Measurements from ENCODE around the gene PPP1R27.

Gene PPP1R27

GRCh38 chr17:81845361-81845760, 10.5 kb upstream of the PPP1R27 start:
- H3K27ac ChIP-seq (ENCODE audit: insufficient read depth in 1 of 2, low read depth in 1 of 2, low read length in 2 of 2, poor library complexity in 1 of 2, severe bottlenecking in 2 of 2) = no peak overlapping the region
- peaks cover 0 to 11% (median 0%) of the 10 kb centered on the region in 4 experiments for H3K4me1 ChIP-seq (ENCODE audit: control extremely low read depth in 1 of 4, control insufficient read depth in 4 of 4, insufficient read depth in 4 of 4, low read length in 3 of 4)
- DNase-seq = no peak
- ChIA-PET POLR2A (interaction anchor here (0.6 to 1.5 kb wide), 3 partner anchors 8 to 13 kb away, joined by 3 to 4 read pairs (median 3); partner anchors contain the start of gene MCRIP1), CTCF (no interaction called here)
- H3K4me3 ChIP-seq (ENCODE audit: control insufficient read depth in 1 of 7, extremely low read depth in 1 of 7, insufficient read depth in 4 of 7, low read depth in 2 of 7, low read length in 6 of 7) = no peak overlapping the region
- no peaks in the 10 kb centered on the region for H3K9me3 ChIP-seq (ENCODE audit: control extremely low read depth in 1 of 5, control insufficient read depth in 4 of 5, insufficient read depth in 2 of 5, low read depth in 1 of 5, low read length in 4 of 5)
- 94% methylated on average over 12 of the region's 13 CpGs for WGBS (ENCODE audit: insufficient coverage)
- H3K36me3 ChIP-seq (ENCODE audit: control insufficient read depth in 4 of 4, insufficient read depth in 4 of 4, low read length in 3 of 4) = peaks cover 15 to 60% (median 47%) of the 10 kb centered on the region in 4 experiments
- no peaks in the 10 kb centered on the region for H3K27me3 ChIP-seq (replicated peaks in 2 of 5; ENCODE audit: control insufficient read depth in 4 of 5, insufficient read depth in 5 of 5, low read length in 4 of 5)

GRCh38 chr17:81844887-81845286, 10.0 kb upstream of the PPP1R27 start:
- H3K36me3 ChIP-seq (ENCODE audit: control insufficient read depth in 4 of 4, insufficient read depth in 4 of 4, low read length in 3 of 4) = peaks cover 15 to 60% (median 47%) of the 10 kb centered on the region in 4 experiments
- no peaks in the 10 kb centered on the region for H3K9me3 ChIP-seq (ENCODE audit: control extremely low read depth in 1 of 5, control insufficient read depth in 4 of 5, insufficient read depth in 2 of 5, low read depth in 1 of 5, low read length in 4 of 5)
- CTCF ChIA-PET = no interaction called here
- H3K4me1 ChIP-seq (ENCODE audit: control extremely low read depth in 1 of 4, control insufficient read depth in 4 of 4, insufficient read depth in 4 of 4, low read length in 3 of 4) = peaks cover 0 to 11% (median 0%) of the 10 kb centered on the region in 4 experiments
- H3K4me3 ChIP-seq (ENCODE audit: control insufficient read depth in 1 of 7, extremely low read depth in 1 of 7, insufficient read depth in 4 of 7, low read depth in 2 of 7, low read length in 6 of 7) = no peak overlapping the region
- 97% methylated on average over 11 of the region's 13 CpGs for WGBS (ENCODE audit: insufficient coverage)
- DNase-seq = no peak
- no peaks in the 10 kb centered on the region for H3K27me3 ChIP-seq (replicated peaks in 2 of 5; ENCODE audit: control insufficient read depth in 4 of 5, insufficient read depth in 5 of 5, low read length in 4 of 5)
- H3K27ac ChIP-seq (ENCODE audit: insufficient read depth in 1 of 2, low read depth in 1 of 2, low read length in 2 of 2, poor library complexity in 1 of 2, severe bottlenecking in 2 of 2) = no peak overlapping the region
- POLR2A ChIA-PET = interaction anchor here (0.7 to 1.0 kb wide), 2 partner anchors 10 to 12 kb away, joined by 3 read pairs; partner anchors contain the start of gene MCRIP1

- DNase-seq = no peak
- Histone ChIP-seq H3K4me1 (ENCODE audit: control extremely low read depth in 1 of 4, control insufficient read depth in 4 of 4, insufficient read depth in 4 of 4, low read length in 3 of 4) (peaks cover 0 to 11% (median under 1%) of the 10 kb centered on the region in 4 experiments), H3K9me3 (ENCODE audit: control extremely low read depth in 1 of 5, control insufficient read depth in 4 of 5, insufficient read depth in 2 of 5, low read depth in 1 of 5, low read length in 4 of 5) (no peaks in the 10 kb centered on the region), H3K27ac (ENCODE audit: insufficient read depth in 1 of 2, low read depth in 1 of 2, low read length in 2 of 2, poor library complexity in 1 of 2, severe bottlenecking in 2 of 2) (no peak overlapping the region), H3K36me3 (ENCODE audit: control insufficient read depth in 4 of 4, insufficient read depth in 4 of 4, low read length in 3 of 4) (peaks cover 15 to 58% (median 47%) of the 10 kb centered on the region in 4 experiments), H3K27me3 (replicated peaks in 2 of 5; ENCODE audit: control insufficient read depth in 4 of 5, insufficient read depth in 5 of 5, low read length in 4 of 5) (no peaks in the 10 kb centered on the region), H3K4me3 (ENCODE audit: control insufficient read depth in 1 of 7, extremely low read depth in 1 of 7, insufficient read depth in 4 of 7, low read depth in 2 of 7, low read length in 6 of 7) (no peak overlapping the region)
- WGBS (ENCODE audit: insufficient coverage) = 97% methylated on average over 11 of the region's 14 CpGs
- ChIA-PET POLR2A (interaction anchor here (0.7 to 1.1 kb wide), 3 partner anchors 10 to 183 kb away, joined by 3 read pairs; no protein-coding TSS in a partner anchor), CTCF (interaction anchor here (1.4 kb wide), 1 partner anchor 12 kb away, joined by 3 read pairs; no protein-coding TSS in a partner anchor)
These were observed 9.5 kb upstream of the PPP1R27 start for GRCh38 chr17:81844327-81844851.

- Histone ChIP-seq H3K27ac (ENCODE audit: insufficient read depth in 1 of 2, low read depth in 1 of 2, low read length in 2 of 2, poor library complexity in 1 of 2, severe bottlenecking in 2 of 2) (no peak overlapping the region), H3K4me1 (ENCODE audit: control extremely low read depth in 1 of 4, control insufficient read depth in 4 of 4, insufficient read depth in 4 of 4, low read length in 3 of 4) (peaks cover 0 to 11% (median 1%) of the 10 kb centered on the region in 4 experiments), H3K36me3 (ENCODE audit: control insufficient read depth in 4 of 4, insufficient read depth in 4 of 4, low read length in 3 of 4) (peaks cover 15 to 58% (median 46%) of the 10 kb centered on the region in 4 experiments), H3K4me3 (ENCODE audit: control insufficient read depth in 1 of 7, extremely low read depth in 1 of 7, insufficient read depth in 4 of 7, low read depth in 2 of 7, low read length in 6 of 7) (no peak overlapping the region), H3K27me3 (replicated peaks in 2 of 5; ENCODE audit: control insufficient read depth in 4 of 5, insufficient read depth in 5 of 5, low read length in 4 of 5) (no peaks in the 10 kb centered on the region), H3K9me3 (ENCODE audit: control extremely low read depth in 1 of 5, control insufficient read depth in 4 of 5, insufficient read depth in 2 of 5, low read depth in 1 of 5, low read length in 4 of 5) (no peaks in the 10 kb centered on the region)
- 92% methylated on average over 22 of the region's 30 CpGs for WGBS (ENCODE audit: insufficient coverage)
- POLR2A ChIA-PET = interaction anchor here (0.7 to 1.8 kb wide), 5 partner anchors 11 to 182 kb away, joined by 3 to 5 read pairs (median 3); partner anchors contain the start of gene MCRIP1
- CTCF ChIA-PET = interaction anchor here (1.4 kb wide), 1 partner anchor 13 kb away, joined by 3 read pairs; no protein-coding TSS in a partner anchor
- DNase-seq = no peak
These were observed 9.0 kb upstream of the PPP1R27 start for GRCh38 chr17:81843713-81844326.

- ChIA-PET CTCF (interaction anchor here (0.7 to 1.4 kb wide), 2 partner anchors 10 to 14 kb away, joined by 3 read pairs; no protein-coding TSS in a partner anchor), POLR2A (interaction anchor here (0.7 to 1.8 kb wide), 4 partner anchors 9 to 255 kb away, joined by 3 to 5 read pairs (median 4); partner anchors contain the start of genes FASN and MCRIP1)
- no peak for DNase-seq
- Histone ChIP-seq H3K4me1 (ENCODE audit: control extremely low read depth in 1 of 4, control insufficient read depth in 4 of 4, insufficient read depth in 4 of 4, low read length in 3 of 4) (peaks cover 0 to 13% (median 1%) of the 10 kb centered on the region in 4 experiments), H3K9me3 (ENCODE audit: control extremely low read depth in 1 of 5, control insufficient read depth in 4 of 5, insufficient read depth in 2 of 5, low read depth in 1 of 5, low read length in 4 of 5) (no peaks in the 10 kb centered on the region), H3K27ac (ENCODE audit: insufficient read depth in 1 of 2, low read depth in 1 of 2, low read length in 2 of 2, poor library complexity in 1 of 2, severe bottlenecking in 2 of 2) (no peak overlapping the region), H3K27me3 (replicated peaks in 2 of 5; ENCODE audit: control insufficient read depth in 4 of 5, insufficient read depth in 5 of 5, low read length in 4 of 5) (no peaks in the 10 kb centered on the region), H3K36me3 (ENCODE audit: control insufficient read depth in 4 of 4, insufficient read depth in 4 of 4, low read length in 3 of 4) (peaks cover 15 to 54% (median 44%) of the 10 kb centered on the region in 4 experiments), H3K4me3 (ENCODE audit: control insufficient read depth in 1 of 7, extremely low read depth in 1 of 7, insufficient read depth in 4 of 7, low read depth in 2 of 7, low read length in 6 of 7) (no peak overlapping the region)
- 93% methylated on average over 21 of the region's 21 CpGs for WGBS (ENCODE audit: insufficient coverage)
These were observed 8.1 kb upstream of the PPP1R27 start for GRCh38 chr17:81842725-81843504.

- 100% methylated on average over 10 of the region's 11 CpGs for WGBS (ENCODE audit: insufficient coverage)
- H3K36me3 ChIP-seq (ENCODE audit: control insufficient read depth in 4 of 4, insufficient read depth in 4 of 4, low read length in 3 of 4) = peaks cover 14 to 51% (median 42%) of the 10 kb centered on the region in 4 experiments
These were observed 7.5 kb upstream of the PPP1R27 start for GRCh38 chr17:81842378-81842724.

More at GRCh38 chr17:81842378-81842724, 7.5 kb upstream of the PPP1R27 start:
- no peak for DNase-seq
- Histone ChIP-seq H3K9me3 (ENCODE audit: control extremely low read depth in 1 of 5, control insufficient read depth in 4 of 5, insufficient read depth in 2 of 5, low read depth in 1 of 5, low read length in 4 of 5) (no peaks in the 10 kb centered on the region), H3K27ac (ENCODE audit: insufficient read depth in 1 of 2, low read depth in 1 of 2, low read length in 2 of 2, poor library complexity in 1 of 2, severe bottlenecking in 2 of 2) (no peak overlapping the region), H3K27me3 (replicated peaks in 2 of 5; ENCODE audit: control insufficient read depth in 4 of 5, insufficient read depth in 5 of 5, low read length in 4 of 5) (no peaks in the 10 kb centered on the region), H3K4me1 (ENCODE audit: control extremely low read depth in 1 of 4, control insufficient read depth in 4 of 4, insufficient read depth in 4 of 4, low read length in 3 of 4) (peaks cover 0 to 15% (median 1%) of the 10 kb centered on the region in 4 experiments), H3K4me3 (ENCODE audit: control insufficient read depth in 1 of 7, extremely low read depth in 1 of 7, insufficient read depth in 4 of 7, low read depth in 2 of 7, low read length in 6 of 7) (no peak overlapping the region)
- POLR2A ChIA-PET = interaction anchor here (0.7 to 1.8 kb wide), 4 partner anchors 9 to 256 kb away, joined by 3 to 5 read pairs (median 4); partner anchors contain the start of genes FASN and MCRIP1
- CTCF ChIA-PET = no interaction called here
